Sigmoid colon (tissue), 3 donors: ENCODE results near the gene GPR42.

Experiments used
- CTCF ChIP-seq, 4 experiments: fragments of 450-650 bp in 3 of 4; fragments of 200-600 bp in 1 of 4; IDR thresholded peaks; one replicate each; pipeline ENCODE4 v1.5.1; 2016 to 2019; ENCODE audit warnings: antibody characterized with exemption in 4 of 4, mild to moderate bottlenecking in 3 of 4, moderate library complexity in 2 of 4
- POLR2A ChIP-seq, 2 donors: fragments of 450-650 bp; IDR thresholded peaks; one replicate each; pipeline ENCODE4 v1.6.1; 2016; ENCODE audit warnings: antibody characterized with exemption in 2 of 2, mild to moderate bottlenecking in 2 of 2, moderate library complexity in 2 of 2

- TF ChIP-seq CTCF (IDR thresholded peaks at IDR 0.05) = no peak
- no peak for TF ChIP-seq POLR2A (IDR thresholded peaks at IDR 0.05)
Measured at GRCh38 chr19:35349614-35350521, 21.0 kb upstream of the GPR42 start.
